GM23338 (cell line): ENCODE results near the gene OR5B21. TPM values are rescaled to one million over a fixed set of nuclear protein-coding genes. Genes with fewer than 3 reads are reported as not detected.

Experiments
- ATAC-seq: fragments of 200-7000 bp; cut with Tn5 transposase; 3 replicates; pipeline ENCODE4 v1.9.1; 2020
- DNase-seq: peaks from one replicate; pipeline ENCODE4 v3.0.0-alpha.2; 2015; ENCODE audit warnings: low spot score
- H2AFZ ChIP-seq: fragments of 200-600 bp; sonication (generic); 2 replicates; pipeline ENCODE4 v1.8.0; 2016; ENCODE audit warnings: antibody characterized with exemption, mild to moderate bottlenecking, moderate library complexity
- H3F3A ChIP-seq: fragments of 200-600 bp; sonication (generic); replicated peaks from 2 replicates; pipeline ENCODE4 v1.8.0; 2017; ENCODE audit warnings: antibody characterized with exemption, mixed run types, low read depth
- H3K27ac ChIP-seq: fragments of 200-600 bp; sonication (generic); 2 replicates; pipeline ENCODE4 v1.6.1; 2016; ENCODE audit warnings: low read depth
- H3K27me3 ChIP-seq: fragments of 200-600 bp; sonication (generic); 2 replicates; pipeline ENCODE4 v1.8.0; 2016; ENCODE audit warnings: mild to moderate bottlenecking, mixed run types, moderate library complexity; ENCODE audit not compliant: insufficient read depth
- H3K36me3 ChIP-seq: fragments of 200-600 bp; sonication (generic); 2 replicates; pipeline ENCODE4 v1.8.0; 2016; ENCODE audit warnings: mild to moderate bottlenecking; ENCODE audit not compliant: insufficient read depth
- H3K4me1 ChIP-seq: fragments of 200-600 bp; sonication (generic); 2 replicates; pipeline ENCODE4 v1.8.0; 2016; ENCODE audit warnings: mild to moderate bottlenecking, moderate library complexity; ENCODE audit not compliant: insufficient read depth
- H3K4me2 ChIP-seq: fragments of 200-600 bp; sonication (generic); 2 replicates; pipeline ENCODE4 v1.7.1; 2017; ENCODE audit warnings: mixed run types
- H3K4me3 ChIP-seq: fragments of 200-600 bp; sonication (generic); 2 replicates; pipeline ENCODE4 v1.6.1; 2016; ENCODE audit warnings: mixed run types
- H3K79me2 ChIP-seq: fragments of 200-600 bp; sonication (generic); replicated peaks from 2 replicates; pipeline ENCODE4 v1.8.0; 2017; ENCODE audit warnings: mild to moderate bottlenecking; ENCODE audit not compliant: insufficient read depth
- H3K9me2 ChIP-seq: fragments of 200-600 bp; sonication (generic); 2 replicates; pipeline ENCODE4 v1.8.0; 2017; ENCODE audit not compliant: insufficient read depth
- H4K20me1 ChIP-seq: fragments of 200-600 bp; sonication (generic); replicated peaks from 2 replicates; pipeline ENCODE4 v1.8.0; 2017; ENCODE audit warnings: mild to moderate bottlenecking; ENCODE audit not compliant: insufficient read depth
- H3K27ac Mint-ChIP-seq: 2 replicates; pipeline ENCODE4 v1.8.0; 2020; ENCODE audit warnings: inconsistent platforms, mild to moderate bottlenecking, moderate library complexity, mixed read lengths
- H3K27me3 Mint-ChIP-seq: 3 replicates; pipeline ENCODE4 v1.8.0; 2022; ENCODE audit warnings: low read depth, mild to moderate bottlenecking, moderate library complexity, mixed read lengths, inconsistent platforms; ENCODE audit not compliant: insufficient read depth, poor library complexity
- H3K36me3 Mint-ChIP-seq: 3 replicates; pipeline ENCODE4 v1.8.0; 2021; ENCODE audit warnings: low read depth, mild to moderate bottlenecking, inconsistent platforms, moderate library complexity, mixed read lengths
- H3K4me1 Mint-ChIP-seq: 3 replicates; pipeline ENCODE4 v1.8.0; 2020; ENCODE audit warnings: mild to moderate bottlenecking, inconsistent platforms, mixed read lengths
- H3K4me3 Mint-ChIP-seq: 3 replicates; pipeline ENCODE4 v1.8.0; 2021; ENCODE audit warnings: moderate library complexity, mild to moderate bottlenecking, inconsistent platforms, mixed read lengths
- H3K9me3 Mint-ChIP-seq: 3 replicates; pipeline ENCODE4 v1.8.0; 2020; ENCODE audit warnings: moderate library complexity, mild to moderate bottlenecking, inconsistent platforms, mixed read lengths
- CREB1 ChIP-seq: fragments of 250-450 bp; sonication (Bioruptor Pico); IDR thresholded peaks from 2 replicates; pipeline ENCODE4 v1.5.0; 2020; ENCODE audit warnings: low read depth, mild to moderate bottlenecking, moderate library complexity
- EZH2 ChIP-seq: fragments of 200-600 bp; sonication (generic); IDR thresholded peaks from one replicate; pipeline ENCODE4 v1.8.0; 2017; ENCODE audit warnings: antibody characterized with exemption, mild to moderate bottlenecking, low read depth; ENCODE audit not compliant: unreplicated experiment
- EZH2phosphoT487 ChIP-seq: fragments of 200-600 bp; sonication (generic); IDR thresholded peaks from one replicate; pipeline ENCODE4 v1.8.1; 2018; ENCODE audit warnings: antibody characterized with exemption; ENCODE audit not compliant: unreplicated experiment
- JUNB ChIP-seq: IDR thresholded peaks from one replicate; pipeline ENCODE4 v1.6.1; 2016; ENCODE audit warnings: antibody characterized with exemption; ENCODE audit not compliant: unreplicated experiment
- POLR2AphosphoS5 ChIP-seq: IDR thresholded peaks from 2 replicates; pipeline ENCODE4 v1.6.1; 2016; ENCODE audit warnings: antibody characterized with exemption, low read depth
- STAT1 ChIP-seq: IDR thresholded peaks from one replicate; pipeline ENCODE4 v1.6.1; 2016; ENCODE audit warnings: antibody characterized with exemption; ENCODE audit not compliant: unreplicated experiment
- ZNF114 ChIP-seq: fragments of 250-450 bp; sonication (Bioruptor Pico); IDR thresholded peaks from 2 replicates; pipeline ENCODE4 v1.5.0; 2020; ENCODE audit warnings: mild to moderate bottlenecking, moderate library complexity
- ZNF331 ChIP-seq: fragments of 250-450 bp; sonication (Bioruptor Pico); IDR thresholded peaks from 2 replicates; pipeline ENCODE4 v1.5.0; 2020; ENCODE audit warnings: low read depth, mild to moderate bottlenecking, moderate library complexity
- ZNF462 ChIP-seq: fragments of 250-450 bp; sonication (Bioruptor Pico); IDR thresholded peaks from 2 replicates; pipeline ENCODE4 v1.5.0; 2020; ENCODE audit warnings: mild to moderate bottlenecking, moderate library complexity
- polyA plus RNA-seq: library from polyadenylated mRNA; unstranded; fragments of >200 nt; fragmentation: Nextera tagmentation; extraction: Ambion mirVana; gene quantifications from 2 replicates; pipeline ENCODE4 v1.2.1, GENCODE V29; 2016
- total RNA-seq: library from RNA; depleted of rRNA; stranded (reverse); fragments of >200 nt; shearing (Covaris generic); gene quantifications from 2 replicates; pipeline ENCODE4 v1.2.3, GENCODE V29; 2014

OR5B21 gene
- total and polyA plus RNA-seq, 2 experiments from 2014 or later = not detected

GRCh38 chr11:58508814-58509213, 909 bp upstream of the OR5B21 start:
- H3K27me3 Mint-ChIP-seq = peaks cover 3% of the 10 kb centered on the region

DNA sequence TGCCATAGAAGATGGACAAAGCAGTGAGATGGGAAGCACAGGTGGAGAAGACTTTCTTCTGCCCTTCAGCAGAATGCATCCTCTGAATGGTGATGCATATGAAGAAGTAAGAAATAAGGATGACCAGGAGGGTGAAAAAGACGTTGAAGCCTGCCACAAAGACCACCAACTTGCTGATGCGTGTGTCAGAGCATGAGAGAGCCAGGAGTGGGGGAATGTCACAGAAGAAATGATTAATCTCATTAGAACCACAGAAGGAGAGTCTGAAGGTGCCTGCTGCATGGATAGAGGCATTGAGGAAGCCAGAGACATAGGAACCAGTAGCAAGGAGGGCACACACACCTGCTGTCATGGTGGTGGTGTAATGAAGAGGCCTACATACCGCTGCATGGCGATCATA, 550 bp downstream of the OR5B21 start:
- Histone ChIP-seq H3K4me3 (no peak overlapping the region), H3K27ac (no peak overlapping the region), H4K20me1 (no peaks in the 10 kb centered on the region), H3K79me2 (no peaks in the 10 kb centered on the region), H3F3A (no peaks in the 10 kb centered on the region), H3K36me3 (no peaks in the 10 kb centered on the region), H3K27me3 (no peaks in the 10 kb centered on the region), H3K9me2 (no peaks in the 10 kb centered on the region; the same call in 1 of the 2 replicates), H2AFZ (no peak overlapping the region), H3K4me2 (no peak overlapping the region), H3K4me1 (peaks cover 7% of the 10 kb centered on the region)
- no peak for DNase-seq
- Mint-ChIP-seq H3K27me3 (peaks cover 3% of the 10 kb centered on the region), H3K27ac (no peak overlapping the region), H3K4me1 (peaks cover 12% of the 10 kb centered on the region; the same call in 2 of the 3 replicates), H3K36me3 (no peaks in the 10 kb centered on the region), H3K9me3 (no peaks in the 10 kb centered on the region), H3K4me3 (no peak overlapping the region)
- TF ChIP-seq POLR2AphosphoS5 (no peak), STAT1 (no peak), ZNF331 (CRISPR knock-in tag) (no peak), EZH2phosphoT487 (no peak), JUNB (no peak), ZNF462 (no peak), CREB1 (CRISPR knock-in tag) (no peak), EZH2 (no peak)
- no peak for ATAC-seq

More at GRCh38 chr11:58508814-58509213, 909 bp upstream of the OR5B21 start:
- no peaks in the 10 kb centered on the region for H3K36me3 Mint-ChIP-seq
- Histone ChIP-seq H3F3A (no peaks in the 10 kb centered on the region), H4K20me1 (no peaks in the 10 kb centered on the region), H3K4me1 (peaks cover 15% of the 10 kb centered on the region), H3K9me2 (no peaks in the 10 kb centered on the region), H3K79me2 (no peaks in the 10 kb centered on the region), H3K36me3 (no peaks in the 10 kb centered on the region), H3K4me3 (no peak overlapping the region), H3K27ac (no peak overlapping the region), H2AFZ (no peak overlapping the region), H3K4me2 (no peak overlapping the region), H3K27me3 (no peaks in the 10 kb centered on the region)
- H3K9me3 Mint-ChIP-seq = no peaks in the 10 kb centered on the region
- ATAC-seq (no peak), DNase-seq (no peak)
- peaks cover 20% of the 10 kb centered on the region; the same call in 2 of the 3 replicates for H3K4me1 Mint-ChIP-seq
- no peak overlapping the region for H3K4me3 Mint-ChIP-seq
- H3K27ac Mint-ChIP-seq = no peak overlapping the region
- no peak for TF ChIP-seq ZNF114
